Activated CD8-positive, alpha-beta memory T cell treated with anti-CD3 and anti-CD28 coated beads for 24 hours (primary cell): ENCODE data around the gene TSEN34.
"Not testable (repeated sequence)": the region's sequence is repeated elsewhere in the genome, so short reads cannot be mapped to it uniquely, and the experiment has no call there.

Source experiments
- DNase-seq: peaks from one replicate; pipeline ENCODE4 v3.0.0-alpha.2; 2020

Gene TSEN34

DNA sequence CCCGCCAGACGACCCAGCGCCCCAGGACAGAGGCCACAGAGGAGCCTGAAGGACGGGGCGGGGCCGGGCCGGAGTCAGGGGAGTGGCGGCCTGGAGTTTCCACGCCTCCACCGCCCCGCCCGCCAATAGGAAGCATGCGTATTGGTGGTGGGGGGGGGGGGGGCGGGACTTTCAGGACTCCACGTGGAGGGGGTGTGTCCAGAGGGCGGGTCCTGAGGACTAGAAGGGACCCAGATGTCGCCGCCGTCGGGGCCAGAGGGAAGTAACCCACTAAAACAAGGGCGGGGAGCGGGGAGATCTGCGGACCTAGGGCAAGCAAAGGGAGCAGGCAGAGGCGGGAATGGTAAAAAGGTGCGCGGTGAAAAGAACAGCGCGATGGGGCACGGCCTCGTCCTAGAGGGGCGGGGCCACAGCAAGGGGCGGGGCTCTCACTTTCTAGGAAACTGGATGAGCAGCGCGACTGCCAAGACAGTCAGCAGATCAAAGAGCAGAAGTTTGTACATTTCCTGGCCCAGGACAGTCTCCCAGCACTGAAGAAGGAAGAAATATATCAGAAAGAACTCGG lies 28.8 kb upstream of the TSEN34 start:
- DNase-seq, result peak; percentile 91

DNA sequence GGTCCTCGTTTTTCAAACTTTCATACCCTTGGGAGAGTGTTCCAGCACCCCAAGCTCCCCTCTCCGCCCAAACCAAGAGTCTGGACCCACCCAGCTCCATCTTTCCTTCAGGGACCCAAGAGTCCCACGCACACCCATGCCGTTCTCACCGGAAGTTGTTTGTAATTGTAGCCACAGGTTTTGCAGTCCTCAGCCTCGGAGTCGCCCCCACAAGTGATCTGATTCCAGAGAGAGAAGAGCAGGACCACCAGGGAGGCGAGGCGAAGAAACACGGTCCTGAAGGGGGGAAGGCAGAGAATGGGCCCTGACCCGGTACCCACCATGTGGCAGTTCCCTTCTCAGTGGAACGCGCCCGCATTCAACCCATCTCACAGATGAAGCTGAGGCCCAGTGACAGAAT lies 28.2 kb upstream of the TSEN34 start:
- no peak for DNase-seq

DNA sequence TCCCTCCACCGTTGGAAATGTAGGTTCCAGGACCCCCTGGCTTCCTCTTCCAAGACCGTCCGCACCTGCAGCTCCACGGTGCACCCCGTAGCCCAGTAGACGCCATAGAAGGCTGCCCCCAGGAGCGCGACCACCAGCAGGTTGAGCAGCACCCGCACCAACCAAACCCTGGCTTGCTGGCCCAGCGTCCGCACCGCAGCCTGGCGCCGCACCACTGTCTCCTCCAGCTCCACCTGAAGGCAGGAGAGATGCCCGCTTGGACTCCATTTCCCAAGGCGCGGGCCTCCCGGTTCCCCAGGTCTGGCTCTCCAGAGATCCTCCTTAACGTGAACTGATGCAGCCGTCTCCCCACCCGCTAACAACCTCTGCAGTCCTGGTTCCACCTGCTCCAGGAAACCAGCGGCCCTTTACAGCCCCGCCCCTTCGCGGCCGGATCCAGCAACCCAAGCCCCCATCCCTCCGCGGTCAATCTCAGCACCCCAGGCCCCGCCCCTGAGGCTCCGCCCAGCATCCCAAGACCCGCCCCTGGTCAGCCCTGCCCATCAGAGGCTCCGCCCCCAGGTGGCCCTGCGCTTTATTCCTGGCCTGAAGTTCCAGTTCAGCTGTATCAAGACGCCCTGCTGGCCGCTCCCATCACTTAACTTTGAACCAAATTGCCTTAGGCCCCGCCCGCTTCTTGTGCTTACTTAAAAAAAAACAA lies 26.6 kb upstream of the TSEN34 start:
- DNase-seq, result no peak

DNA sequence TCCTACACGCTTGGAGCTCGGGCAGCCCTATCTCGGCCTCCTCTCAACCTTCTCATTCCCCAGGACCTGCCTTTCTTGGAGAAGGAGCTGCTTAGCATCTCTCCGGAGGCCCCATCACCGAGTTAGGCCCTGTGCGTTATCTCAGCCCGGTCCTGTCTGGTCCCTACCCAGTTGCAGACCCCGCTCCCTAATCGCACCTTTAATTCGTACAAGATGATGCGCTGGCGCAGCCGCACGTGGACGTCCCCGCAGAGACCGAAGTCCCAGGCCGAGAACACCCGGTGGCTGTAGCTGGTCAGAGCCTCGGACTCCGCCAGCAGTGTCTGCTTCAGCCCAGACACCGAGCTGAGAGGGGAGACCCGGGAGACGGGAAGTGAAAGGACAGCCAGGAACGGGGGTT lies 25.9 kb upstream of the TSEN34 start:
- DNase-seq, result no peak

DNA sequence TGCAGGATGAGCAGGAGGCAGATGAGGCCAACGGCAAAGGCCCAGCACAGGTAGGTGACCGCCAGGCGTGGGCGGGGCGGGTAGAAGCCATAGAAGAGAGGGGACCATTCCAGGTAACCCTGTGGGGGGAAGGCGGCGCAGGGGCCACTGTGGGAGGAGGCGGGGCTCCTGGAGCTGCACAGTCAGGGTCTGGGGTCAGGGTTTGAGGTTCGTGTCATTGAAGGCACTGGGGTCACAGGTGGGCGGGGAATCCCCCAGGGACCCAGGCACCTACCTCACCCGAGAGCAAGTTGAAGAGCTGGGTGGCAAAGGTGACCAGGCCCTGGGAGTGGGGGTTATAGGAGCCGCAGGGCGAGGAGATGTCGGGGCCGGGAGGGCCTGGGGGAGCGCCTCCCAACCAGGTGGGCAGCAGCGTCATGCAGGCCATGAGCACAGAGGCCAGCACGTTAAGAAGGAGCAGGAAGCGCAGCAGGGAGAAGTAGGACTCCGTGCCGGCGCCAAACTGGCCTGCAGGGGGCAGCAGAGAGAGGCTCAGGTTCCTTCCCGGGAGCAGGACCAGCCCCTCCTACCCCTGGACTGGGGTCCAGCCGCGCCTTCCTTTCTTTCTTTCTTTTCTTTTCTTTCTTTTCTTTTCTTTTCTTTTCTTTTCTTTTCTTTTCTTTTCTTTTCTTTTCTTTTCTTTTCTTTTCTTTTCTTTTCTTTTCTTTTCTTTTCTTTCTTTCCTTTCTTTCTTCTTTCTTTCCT lies 22.8 kb upstream of the TSEN34 start:
- DNase-seq, result peak; percentile 98

DNA sequence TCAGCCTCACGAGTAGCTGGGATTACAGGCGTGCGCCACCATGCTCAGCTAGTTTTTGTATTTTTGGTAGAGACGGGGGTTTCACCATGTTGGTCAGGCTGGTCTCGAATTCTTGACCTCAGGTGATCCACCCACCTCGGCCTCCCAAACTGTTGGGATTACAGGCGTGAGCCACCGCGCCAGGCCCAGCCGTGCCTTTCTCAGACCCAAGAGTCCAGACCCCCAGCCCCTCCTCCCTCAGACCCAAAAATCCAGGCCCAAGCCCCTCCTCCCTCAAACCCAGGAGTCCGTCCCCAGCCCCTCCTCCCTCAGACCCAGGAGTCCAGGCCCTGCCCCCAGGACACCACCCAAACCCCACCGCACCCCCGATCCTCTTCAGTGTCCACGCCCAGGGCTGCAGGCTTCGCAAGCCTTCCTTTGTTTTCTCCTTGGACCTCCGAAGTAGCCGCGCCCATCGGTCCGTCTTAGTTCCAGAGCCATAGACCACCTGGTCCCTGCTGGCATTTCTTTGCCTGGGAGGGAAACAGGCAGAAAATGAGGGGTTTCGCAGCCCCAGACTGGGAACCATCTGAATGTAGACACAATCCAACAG lies 21.9 kb upstream of the TSEN34 start:
- DNase-seq, result no peak

DNA sequence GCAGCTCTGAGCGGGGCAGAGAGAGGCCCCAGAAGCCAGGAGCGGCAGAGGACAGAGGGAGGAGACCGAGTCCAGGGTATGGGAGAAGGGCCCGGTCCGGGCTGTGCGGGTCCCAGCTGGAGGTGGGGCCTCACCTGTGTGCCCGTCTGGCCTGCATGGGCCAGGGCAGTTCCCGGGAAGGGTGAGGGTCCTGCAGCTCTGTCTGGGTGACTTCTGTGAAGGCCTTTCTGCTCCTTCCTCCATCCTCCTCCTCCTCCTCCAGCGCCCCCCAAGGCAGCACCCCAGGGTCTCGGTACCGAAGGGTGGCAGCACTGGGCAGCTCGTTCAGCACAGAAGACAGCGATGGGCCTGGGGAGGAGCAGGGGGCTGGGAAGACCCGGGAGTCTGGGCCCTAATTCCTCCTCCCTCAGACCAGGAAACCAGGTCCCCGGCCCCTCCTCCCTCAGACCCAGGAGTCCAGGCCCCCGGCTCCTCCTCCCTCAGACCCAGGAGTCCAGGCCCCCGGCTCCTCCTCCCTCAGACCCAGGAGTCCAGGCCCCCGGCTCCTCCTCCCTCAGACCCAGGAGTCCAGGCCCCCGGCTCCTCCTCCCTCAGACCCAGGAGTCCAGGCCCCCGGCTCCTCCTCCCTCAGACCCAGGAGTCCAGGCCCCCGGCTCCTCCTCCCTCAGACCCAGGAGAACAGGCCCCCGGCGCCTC lies 19.2 kb upstream of the TSEN34 start:
- not testable (repeated sequence) for DNase-seq

DNA sequence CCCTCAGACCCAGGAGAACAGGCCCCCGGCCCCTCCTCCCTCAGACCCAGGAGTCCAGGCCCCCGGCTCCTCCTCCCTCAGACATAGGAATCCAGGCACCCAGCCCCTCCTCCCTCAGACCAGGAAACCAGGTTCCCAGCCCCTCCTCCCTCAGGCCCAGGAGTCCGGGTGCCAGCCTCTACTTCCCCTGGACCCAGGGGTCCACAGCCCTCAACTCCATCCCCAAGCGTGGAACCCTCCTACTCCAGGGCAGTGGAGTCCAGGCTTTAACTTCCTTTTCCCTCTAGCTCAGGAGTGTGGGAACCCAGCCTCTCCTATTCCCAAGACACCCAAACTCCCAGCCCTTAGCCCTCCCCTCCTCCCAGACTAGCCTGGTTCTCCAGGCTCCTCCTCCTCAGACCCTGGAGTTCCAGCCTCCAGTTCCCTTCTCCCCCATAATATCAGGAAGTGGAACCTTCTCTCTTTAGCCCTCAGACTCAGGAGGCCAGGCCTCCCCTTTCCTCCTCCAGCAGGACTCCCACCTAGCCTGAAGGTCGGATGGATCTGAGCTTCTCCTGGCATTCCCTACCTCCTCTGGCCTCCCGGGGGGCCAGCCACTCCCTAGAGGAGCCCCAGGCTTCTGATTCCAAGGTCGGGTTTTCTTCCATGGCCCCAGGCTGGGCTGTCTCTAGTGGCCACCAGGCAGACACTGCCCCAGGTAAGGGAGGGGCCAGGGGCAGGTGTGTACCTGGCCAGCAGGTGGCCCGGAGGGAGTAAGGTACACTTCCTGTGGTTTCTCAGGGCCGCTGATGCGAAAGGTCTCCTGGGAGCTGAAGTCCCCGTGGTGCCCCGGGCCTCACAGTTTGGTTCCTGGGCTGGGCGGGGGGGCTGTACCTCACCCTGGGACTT lies 18.4 kb upstream of the TSEN34 start, which contains the start of gene TMC4:
Gene TMC4, minus strand, starts transcription at position 690 of the 888 bp plus-strand sequence. Its CDS starts 43 bp downstream, at position 647.
- DNase-seq, result no peak

DNA sequence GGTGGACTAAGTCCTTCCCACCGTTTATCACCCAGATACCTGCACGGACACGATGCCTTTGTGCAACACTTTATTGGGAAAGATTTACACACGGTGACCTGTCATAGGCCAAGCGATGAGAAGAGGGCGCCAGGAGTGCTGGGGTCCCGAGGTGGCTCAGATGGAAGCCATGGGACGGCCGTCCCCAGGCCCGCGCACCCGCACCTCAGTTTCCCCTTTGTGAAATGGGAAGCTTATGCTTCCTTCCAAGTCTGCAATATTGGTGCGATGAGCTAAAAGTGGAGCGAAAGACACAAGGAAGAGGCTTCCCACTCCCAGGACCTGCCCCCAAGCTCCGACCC lies 17.8 kb upstream of the TSEN34 start:
- no peak for DNase-seq

DNA sequence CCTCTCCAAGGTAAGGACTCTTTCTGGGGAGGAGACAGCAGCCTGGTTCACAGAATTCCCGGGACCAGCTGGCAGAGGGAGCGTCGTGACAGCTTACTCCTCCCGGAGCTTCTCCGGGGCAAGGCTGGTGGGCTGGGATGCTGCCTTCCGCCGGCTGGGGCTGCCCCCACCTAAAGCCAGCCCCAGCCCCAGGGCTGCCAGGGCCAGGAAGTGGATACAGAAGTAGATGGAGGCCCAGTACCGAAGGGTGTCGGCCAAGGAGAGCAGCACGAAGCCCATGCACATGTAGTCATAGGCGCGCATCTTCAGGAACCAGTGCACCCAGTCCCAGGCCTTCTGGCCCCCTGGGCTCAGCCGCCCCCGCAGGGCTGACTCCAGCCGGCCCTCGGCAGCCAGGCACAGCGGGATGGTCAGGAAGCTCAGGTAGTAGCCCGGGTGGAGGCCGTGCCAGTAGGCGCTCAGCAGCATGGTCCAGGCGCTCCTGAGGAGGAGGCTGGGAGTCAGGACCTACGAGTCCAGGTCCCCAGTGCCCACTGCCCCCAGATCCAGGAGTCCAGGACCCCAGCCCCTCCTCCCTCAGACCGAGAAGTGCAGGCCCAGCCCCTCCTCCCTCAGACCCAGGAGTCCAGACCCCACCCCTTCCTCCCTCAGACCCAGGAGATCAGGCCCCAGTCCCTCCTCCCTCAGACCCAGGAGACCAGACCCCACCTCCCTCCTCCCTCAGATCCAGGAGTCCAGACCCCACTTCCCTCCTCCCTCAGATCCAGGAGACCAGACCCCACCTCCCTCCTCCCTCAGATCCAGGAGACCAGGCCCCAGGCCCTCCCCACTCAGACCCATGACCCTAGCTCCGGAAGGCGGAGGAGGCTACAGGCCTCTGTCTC lies 16.9 kb upstream of the TSEN34 start:
- no peak for DNase-seq

DNA sequence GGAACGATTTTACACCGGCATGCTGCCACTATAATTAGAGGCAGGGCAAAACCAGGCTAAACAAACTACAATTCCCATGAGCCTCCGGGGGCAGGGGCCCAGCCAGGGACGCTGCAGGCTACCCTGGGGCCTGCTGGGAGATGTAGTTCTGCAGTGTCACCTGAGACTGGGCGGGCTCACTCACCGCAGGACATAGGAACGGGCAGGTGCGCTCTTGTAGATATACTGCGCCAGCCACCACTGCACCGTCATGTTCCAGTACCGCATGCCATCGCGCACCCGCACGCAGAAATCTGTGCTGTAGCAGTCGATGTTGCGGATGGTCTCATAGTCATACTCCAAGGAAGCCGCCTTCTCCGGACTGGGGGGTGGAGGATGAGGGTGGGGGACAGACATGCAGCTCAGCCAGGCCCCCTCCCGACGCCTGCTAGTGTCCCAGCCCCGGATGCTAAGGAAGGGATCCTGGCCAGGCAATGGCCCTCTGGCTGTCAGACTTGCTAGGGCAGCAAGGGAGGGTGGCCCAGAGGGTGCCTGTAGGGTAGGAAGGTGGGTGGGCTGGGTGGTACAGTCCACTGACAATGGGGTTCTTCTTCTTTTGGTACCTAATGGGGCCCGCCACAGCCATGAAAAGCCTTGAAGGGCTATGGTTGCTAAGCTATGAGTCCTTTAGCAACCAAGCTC lies 12.4 kb upstream of the TSEN34 start:
- no peak for DNase-seq

DNA sequence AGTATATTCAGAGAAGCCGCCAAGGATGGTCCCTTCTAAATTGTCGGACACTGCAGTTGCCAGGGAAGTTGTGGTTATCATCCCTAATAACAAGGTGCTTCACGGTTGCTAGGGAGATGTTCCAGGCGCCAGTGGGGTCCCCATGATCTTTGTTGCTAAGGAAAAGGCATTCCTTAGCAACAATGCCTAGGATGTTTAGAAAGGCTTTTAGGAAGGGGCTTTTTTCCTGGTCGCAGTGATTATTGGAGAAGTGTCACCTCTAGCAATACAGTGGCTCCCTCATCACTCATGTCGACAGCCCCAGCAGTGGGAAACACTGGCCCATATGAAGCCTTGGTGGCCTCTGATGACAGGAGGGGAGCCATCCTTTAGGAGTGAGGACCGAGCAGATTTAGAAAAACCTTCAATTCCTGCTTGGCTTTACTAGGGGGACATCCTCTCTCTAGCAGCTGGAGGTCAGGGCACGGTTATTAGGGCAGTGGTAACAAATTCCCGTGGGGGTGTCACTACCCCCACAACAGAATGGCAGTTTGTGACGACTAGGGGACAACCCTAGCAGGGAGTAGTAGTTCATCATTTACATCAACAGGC lies 11.8 kb upstream of the TSEN34 start:
- no peak for DNase-seq

DNA sequence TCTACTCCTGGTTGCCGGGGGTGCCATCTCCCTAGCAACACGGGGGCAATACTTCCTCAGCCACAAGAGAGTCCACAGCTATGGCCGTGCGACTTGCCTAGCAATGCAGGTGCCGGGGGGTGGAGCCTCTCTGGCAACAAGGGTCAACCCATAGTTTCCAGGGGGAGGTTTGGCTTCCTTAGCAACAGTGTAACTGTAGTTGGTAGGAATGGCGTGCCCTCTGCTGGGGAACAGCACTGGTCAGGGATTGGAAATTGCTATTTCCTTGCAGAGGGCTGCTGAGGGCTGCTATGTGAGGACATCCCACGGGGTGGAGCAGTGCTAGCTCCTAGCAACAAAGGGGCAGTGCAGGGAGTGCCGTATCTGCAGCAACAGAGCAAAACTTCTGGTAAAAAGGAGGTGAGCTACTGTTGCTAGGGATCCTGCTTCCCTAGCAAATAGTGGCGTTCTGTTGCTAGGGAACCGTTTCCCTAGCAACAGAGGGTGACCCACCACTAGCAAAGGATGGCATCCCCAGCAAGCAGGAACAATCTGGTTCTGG lies 11.1 kb upstream of the TSEN34 start:
- DNase-seq, result no peak

DNA sequence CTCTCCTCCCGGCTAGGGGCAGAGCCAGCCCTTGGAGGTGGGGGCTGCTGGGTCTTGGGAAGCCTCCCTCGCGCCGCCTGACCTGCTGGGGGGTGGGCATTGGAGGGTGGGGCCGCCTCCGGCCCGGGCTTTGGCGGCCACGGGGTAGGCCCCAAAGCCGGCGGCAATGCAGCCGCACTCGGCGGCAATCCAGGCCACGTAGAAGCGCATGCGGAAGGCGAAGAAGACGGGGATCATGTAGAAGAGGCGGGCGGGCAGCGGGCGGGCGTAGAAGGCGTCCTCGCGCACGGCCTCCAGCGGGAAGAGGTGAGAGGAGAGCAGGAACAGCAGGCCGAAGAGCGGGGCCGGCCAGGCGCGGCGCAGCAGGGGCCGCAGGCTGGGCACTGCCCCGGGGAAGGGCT lies 10.4 kb upstream of the TSEN34 start:
- DNase-seq, result no peak

DNA sequence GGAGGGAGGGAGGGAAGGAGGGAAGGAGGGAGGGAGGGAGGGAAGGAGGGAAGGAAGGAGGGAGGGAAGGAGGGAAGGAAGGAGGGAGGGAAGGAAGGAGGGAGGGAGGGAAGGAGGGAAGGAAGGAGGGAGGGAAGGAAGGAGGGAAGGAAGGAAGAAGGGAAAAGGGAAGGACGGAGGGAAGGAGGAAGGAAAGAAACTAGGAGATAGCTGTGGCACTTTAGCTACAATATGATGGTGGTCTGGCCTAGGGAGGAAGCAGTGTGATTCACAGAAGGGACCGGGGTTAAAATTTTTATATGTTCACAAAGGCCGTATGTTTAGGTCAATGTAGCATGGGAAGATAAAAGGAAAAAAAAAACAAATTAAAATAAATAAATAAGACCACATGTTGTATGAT lies 9.2 kb upstream of the TSEN34 start:
- DNase-seq, result not testable (repeated sequence)

DNA sequence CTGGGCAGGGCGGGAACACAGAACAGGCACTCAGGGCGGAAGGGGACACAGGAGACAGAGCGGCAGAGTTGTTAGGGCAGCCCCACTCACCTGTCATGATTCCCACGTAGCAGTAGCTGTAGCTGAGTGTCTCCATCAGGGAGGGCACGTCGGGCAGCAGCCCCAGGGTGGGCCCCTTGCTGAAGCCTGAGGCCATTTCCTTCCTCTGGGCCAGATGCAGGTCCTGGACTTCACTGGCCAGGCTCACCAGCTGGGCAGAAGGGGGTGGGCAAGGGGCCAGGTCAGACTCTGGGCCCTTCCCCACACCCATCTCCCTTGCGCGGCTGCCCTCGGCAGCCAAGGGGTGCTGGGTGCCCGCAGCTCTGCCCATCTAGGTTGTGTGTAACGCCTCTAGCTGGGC lies 7.7 kb upstream of the TSEN34 start:
- no peak for DNase-seq

DNA sequence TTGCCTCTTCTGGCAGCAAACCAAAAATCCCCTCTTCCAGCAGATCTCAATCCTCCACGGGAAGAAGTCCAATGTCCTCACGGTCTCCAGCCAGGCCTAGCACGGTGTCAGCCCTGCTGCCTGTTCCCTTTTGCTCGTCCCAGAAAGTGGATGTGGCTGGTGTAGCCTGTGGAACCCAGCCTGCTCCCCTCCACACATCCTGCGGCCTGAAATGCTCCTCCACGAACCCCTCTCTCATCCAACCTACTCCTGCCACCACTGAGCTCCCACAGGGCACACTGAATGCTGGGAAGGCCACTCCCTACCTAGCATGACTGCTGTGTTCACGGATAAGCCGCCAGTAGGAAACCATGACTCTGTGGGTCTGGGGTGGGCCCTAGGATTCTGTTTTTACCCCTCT lies 4.8 kb upstream of the TSEN34 start:
- DNase-seq, result no peak

DNA sequence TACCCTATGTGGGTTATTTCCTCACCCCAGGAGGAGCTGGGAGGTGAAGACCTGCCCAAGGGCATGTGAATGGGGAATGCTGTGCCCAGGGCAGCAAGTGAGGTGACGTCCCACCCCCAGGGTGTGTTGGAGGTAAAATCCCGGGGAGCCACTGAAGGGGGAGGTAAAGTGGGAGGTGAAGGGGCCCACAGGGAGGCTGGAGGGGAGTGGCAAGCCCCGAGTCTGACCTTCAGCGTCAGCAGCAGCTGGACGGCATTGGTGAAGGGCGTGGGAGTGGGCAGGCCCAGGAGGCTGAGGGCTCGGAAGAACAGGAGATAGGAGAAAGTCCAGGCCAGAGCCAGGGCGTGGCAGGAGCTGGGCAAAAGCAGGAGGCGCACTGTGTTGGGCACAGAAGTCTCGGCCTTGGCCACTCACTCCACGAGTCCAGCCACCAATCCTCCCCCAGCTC lies 4.2 kb upstream of the TSEN34 start:
- no peak for DNase-seq

DNA sequence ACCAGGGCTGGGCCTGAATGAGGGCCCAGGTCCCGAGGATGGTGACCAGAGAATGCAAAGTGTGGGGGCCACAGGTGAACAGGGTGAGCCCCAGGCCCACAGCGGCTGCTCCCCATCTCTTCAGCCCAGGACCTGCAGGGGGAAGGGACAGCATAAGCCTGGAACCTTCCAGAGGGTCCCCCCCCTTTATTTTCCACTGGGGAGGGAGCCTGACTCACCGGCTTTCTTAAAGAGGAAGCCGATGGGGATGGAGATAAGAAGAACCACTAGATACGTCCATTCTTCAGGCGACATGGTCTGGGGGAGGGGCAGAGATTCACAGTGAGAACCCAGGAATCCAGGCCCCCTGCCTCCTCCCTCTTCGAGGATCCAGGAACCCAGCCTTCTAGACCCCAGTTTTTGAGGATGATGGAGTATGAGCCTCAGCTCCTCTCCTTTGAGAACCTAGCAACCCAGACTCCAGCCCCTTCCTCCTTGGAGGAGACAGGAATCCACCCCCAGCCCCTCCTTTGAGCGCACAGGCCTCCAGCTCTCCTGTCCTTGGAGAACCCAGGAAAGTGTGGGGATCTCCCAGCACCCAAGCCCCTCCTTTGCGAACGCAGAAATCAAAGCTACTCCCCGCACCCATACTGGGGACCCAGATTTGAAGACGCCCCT lies 2.8 kb upstream of the TSEN34 start:
- DNase-seq, result no peak
